Ascending aorta (tissue), 2 donors: ENCODE results near the gene OR9A2. TPM values are rescaled to one million over a fixed set of nuclear protein-coding genes. Genes with fewer than 3 reads are reported as not detected.

Source experiments
- DNase-seq, 2 donors: peaks; one replicate each; pipeline ENCODE4 v3.0.0-alpha.2; 2019; ENCODE audit warnings: low spot score in 2 of 2
- H3K27ac ChIP-seq, 2 donors: fragments of 200-600 bp; sonication (generic); one replicate each; pipeline ENCODE4 v1.5.1; 2016 to 2017; ENCODE audit warnings: mild to moderate bottlenecking in 1 of 2
- H3K27me3 ChIP-seq: fragments of 200-600 bp; sonication (generic); one replicate; pipeline ENCODE4 v1.5.1; 2017
- H3K36me3 ChIP-seq, 2 donors: fragments of 200-600 bp; sonication (generic); one replicate each; pipeline ENCODE4 v1.5.1; 2016
- H3K4me1 ChIP-seq, 2 donors: fragments of 200-600 bp; sonication (generic); one replicate each; pipeline ENCODE4 v1.5.1; 2016 to 2017; ENCODE audit warnings: mild to moderate bottlenecking in 1 of 2
- H3K4me3 ChIP-seq, 2 donors: fragments of 200-600 bp; sonication (generic); one replicate each; pipeline ENCODE4 v1.5.1; 2016 to 2017; ENCODE audit warnings: mild to moderate bottlenecking in 1 of 2
- H3K9me3 ChIP-seq, 2 donors: fragments of 200-600 bp; sonication (generic); one replicate each; pipeline ENCODE4 v1.5.1; 2016
- intact Hi-C: fragments of 100-400 bp; cut with DNase I; formaldehyde crosslinking; loops from one replicate; pipeline ENCODE4 v1.15.1; 2023
- total RNA-seq: library from RNA; depleted of rRNA; stranded (reverse); fragments of >200 nt; gene quantifications from one replicate; pipeline ENCODE4 v1.1.0, GENCODE V29; 2016
- TF ChIP-seq, protein P1 (sequence below), 3 experiments: fragments of 200-600 bp in 2 of 3; fragments of 450-650 bp in 1 of 3; sonication (generic) in 2 of 3; IDR thresholded peaks; one replicate each; pipeline ENCODE4 v1.5.1; 2016 to 2019; ENCODE audit warnings: antibody characterized with exemption in 3 of 3, mild to moderate bottlenecking in 1 of 3, moderate library complexity in 1 of 3

The OR9A2 gene
- not detected for total RNA-seq

DNA sequence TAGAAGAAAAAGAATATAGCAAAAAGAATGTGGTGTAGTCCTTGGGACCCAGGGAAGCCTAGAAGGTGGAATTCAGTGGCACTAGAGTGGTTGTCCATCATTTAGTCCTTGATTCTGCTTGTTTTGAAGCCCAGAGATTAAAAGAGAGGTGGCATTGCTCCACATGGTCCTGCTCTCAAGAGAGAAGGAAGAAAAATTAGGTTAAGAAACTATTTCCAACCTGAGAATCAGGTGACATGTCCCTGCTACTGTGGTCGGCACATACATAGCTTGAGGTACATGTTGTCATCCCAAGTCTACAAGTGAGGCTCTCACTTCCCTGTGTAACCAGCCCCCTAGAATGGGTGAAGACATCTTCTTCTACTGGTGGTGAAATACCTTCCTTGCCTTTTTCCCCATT, at the start of gene OR9A2:
Gene OR9A2, minus strand, starts transcription at position 101 of the 400 bp plus-strand sequence. Its CDS starts 0 bp downstream, at position 101.
- H3K27ac ChIP-seq: no peak within 1 kb of the TSS
- TF ChIP-seq, protein P1, sequence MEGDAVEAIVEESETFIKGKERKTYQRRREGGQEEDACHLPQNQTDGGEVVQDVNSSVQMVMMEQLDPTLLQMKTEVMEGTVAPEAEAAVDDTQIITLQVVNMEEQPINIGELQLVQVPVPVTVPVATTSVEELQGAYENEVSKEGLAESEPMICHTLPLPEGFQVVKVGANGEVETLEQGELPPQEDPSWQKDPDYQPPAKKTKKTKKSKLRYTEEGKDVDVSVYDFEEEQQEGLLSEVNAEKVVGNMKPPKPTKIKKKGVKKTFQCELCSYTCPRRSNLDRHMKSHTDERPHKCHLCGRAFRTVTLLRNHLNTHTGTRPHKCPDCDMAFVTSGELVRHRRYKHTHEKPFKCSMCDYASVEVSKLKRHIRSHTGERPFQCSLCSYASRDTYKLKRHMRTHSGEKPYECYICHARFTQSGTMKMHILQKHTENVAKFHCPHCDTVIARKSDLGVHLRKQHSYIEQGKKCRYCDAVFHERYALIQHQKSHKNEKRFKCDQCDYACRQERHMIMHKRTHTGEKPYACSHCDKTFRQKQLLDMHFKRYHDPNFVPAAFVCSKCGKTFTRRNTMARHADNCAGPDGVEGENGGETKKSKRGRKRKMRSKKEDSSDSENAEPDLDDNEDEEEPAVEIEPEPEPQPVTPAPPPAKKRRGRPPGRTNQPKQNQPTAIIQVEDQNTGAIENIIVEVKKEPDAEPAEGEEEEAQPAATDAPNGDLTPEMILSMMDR (IDR thresholded peaks at IDR 0.05): no peak
- no peak within 1 kb of the TSS for H3K4me3 ChIP-seq
- no peaks in the 10 kb centered on the region for H3K27me3 ChIP-seq
- no peaks in the 10 kb centered on the region for H3K36me3 ChIP-seq
- intact Hi-C loops: no loop called here
- no peak for DNase-seq
- no peaks in the 10 kb centered on the region for H3K9me3 ChIP-seq
- H3K4me1 ChIP-seq: no peaks in the 10 kb centered on the region

DNA sequence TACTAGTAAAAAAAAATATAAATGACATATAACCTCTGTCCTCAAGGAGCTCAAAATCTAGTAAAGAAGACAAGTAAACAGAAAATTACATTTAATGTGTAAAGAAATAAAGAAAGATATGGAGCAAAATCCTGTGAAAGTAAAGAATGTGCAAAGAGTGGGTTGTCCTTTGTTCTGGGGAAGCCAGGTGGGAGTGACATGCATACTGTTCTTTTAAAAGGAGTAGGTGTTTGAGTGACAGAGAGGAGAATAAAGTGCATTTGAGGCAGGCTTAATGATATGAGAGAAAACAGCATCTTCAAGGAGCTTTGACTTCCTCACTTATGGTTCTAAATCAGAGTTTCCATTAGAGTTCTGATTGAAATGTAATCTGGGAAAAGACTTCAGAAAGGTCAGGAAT, 47.2 kb upstream of the OR9A2 start:
- H3K4me1 ChIP-seq: no peaks in the 10 kb centered on the region
- H3K9me3 ChIP-seq: peaks cover 0 to 4% of the 10 kb centered on the region in 2 donors
- no peaks in the 10 kb centered on the region for H3K27me3 ChIP-seq
- no peaks in the 10 kb centered on the region for H3K36me3 ChIP-seq
- no peak overlapping the region for H3K4me3 ChIP-seq
- no peak overlapping the region for H3K27ac ChIP-seq
- TF ChIP-seq, protein P1 (IDR thresholded peaks at IDR 0.05): no peak
- intact Hi-C loops: no loop called here
- no peak for DNase-seq

DNA sequence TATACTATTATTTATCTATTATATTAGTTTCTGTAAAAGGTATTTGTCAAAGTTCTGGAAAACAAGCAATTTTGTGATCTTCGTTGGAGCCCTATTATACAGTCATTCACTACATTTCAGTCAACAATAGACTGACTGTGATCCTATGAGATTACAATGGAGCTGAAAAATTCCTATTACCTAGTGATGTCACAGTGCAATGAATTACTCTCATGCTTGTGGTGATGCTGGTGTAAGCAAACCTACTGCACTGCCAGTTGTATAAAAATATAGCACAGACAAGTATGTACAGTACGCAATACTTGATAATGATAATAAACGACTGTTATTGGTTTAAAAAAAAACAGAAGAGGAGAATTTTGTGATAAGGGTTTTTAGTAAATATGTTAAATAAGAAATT, 46.6 kb upstream of the OR9A2 start:
- intact Hi-C loops: no loop called here
- Histone ChIP-seq H3K27ac (no peak overlapping the region), H3K4me3 (no peak overlapping the region), H3K9me3 (no peaks in the 10 kb centered on the region), H3K36me3 (no peaks in the 10 kb centered on the region), H3K27me3 (no peaks in the 10 kb centered on the region), H3K4me1 (no peaks in the 10 kb centered on the region)
- no peak for DNase-seq
- TF ChIP-seq, protein P1 (IDR thresholded peaks at IDR 0.05): no peak

DNA sequence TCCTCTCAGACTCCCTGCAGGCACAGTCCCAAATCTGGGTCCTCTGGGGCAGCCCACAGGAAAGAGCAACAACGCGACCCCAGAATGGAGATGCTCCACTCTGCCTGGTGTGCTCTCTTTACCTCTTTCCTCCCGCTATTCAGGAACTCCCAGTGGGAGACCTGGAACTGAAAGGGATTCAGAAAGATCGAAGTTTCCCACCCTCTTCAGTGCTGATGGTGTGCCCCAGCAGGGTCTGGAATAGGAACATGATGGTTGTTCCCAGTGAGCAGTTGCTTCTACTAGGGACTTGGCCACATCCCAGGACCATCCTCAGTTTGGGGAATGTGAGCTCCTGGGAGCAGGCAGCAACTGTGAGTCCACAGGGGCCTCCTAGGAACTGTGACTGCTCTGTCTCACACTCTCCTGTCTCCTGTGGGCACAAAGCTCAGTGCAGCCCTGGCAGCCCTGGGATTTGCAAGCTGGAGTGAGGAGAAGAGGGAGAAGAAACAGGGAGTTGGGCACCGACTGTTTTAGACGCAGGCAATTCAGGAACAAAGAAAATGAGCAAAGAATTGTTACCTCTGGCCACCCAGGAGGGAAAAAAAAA, 43.1 kb upstream of the OR9A2 start:
- Histone ChIP-seq H3K27ac (no peak overlapping the region), H3K4me1 (no peaks in the 10 kb centered on the region), H3K36me3 (no peaks in the 10 kb centered on the region), H3K9me3 (no peaks in the 10 kb centered on the region), H3K27me3 (no peaks in the 10 kb centered on the region), H3K4me3 (no peak overlapping the region)
- no peak for DNase-seq
- intact Hi-C loops: no loop called here
- TF ChIP-seq, protein P1 (IDR thresholded peaks at IDR 0.05): no peak

DNA sequence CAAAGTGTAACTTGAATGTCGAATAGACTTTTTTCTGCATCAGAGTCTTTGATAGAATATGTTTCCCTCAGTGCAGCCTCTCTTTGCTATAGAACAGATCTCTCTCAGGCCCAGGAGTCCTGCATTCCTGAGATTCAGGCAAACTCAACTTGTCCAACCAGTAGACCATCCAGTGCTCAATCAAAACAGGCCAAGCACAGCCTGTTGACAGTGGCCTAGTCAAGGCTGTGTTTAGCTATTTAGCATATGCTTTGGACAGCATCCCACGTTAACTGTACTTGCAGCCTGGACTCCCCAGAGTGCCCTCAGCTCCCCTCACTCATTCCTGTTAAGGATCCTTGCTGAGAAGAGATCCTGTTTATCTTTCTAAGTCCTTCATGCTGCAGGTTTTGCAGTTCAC, 41.5 kb upstream of the OR9A2 start:
- H3K27ac ChIP-seq: no peak overlapping the region
- H3K4me1 ChIP-seq: no peaks in the 10 kb centered on the region
- no peak overlapping the region for H3K4me3 ChIP-seq
- no peaks in the 10 kb centered on the region for H3K9me3 ChIP-seq
- no peaks in the 10 kb centered on the region for H3K36me3 ChIP-seq
- no peak for DNase-seq
- TF ChIP-seq, protein P1 (IDR thresholded peaks at IDR 0.05): no peak
- intact Hi-C loops: no loop called here
- H3K27me3 ChIP-seq: no peaks in the 10 kb centered on the region

DNA sequence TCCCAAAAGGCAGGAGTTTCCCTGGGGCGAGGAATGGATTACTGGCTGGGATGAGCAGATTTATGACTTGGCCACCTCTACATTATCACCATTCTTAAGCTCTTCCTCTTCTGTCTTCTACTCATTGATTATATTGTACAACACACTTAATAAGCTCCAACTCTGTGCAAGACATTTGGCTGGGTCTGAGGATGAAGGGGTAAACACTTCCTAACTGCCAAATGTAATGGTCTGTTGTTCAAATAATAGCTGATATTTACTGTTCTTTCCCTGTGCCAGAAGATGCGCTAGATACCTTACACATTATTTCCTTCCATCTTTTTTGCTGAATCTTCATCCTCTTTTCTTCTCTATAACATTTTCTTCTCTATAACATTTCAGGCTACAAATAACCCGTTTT, 36.8 kb upstream of the OR9A2 start:
- Histone ChIP-seq H3K27me3 (no peaks in the 10 kb centered on the region), H3K27ac (no peak overlapping the region), H3K36me3 (no peaks in the 10 kb centered on the region), H3K9me3 (no peaks in the 10 kb centered on the region), H3K4me1 (no peaks in the 10 kb centered on the region), H3K4me3 (no peak overlapping the region)
- intact Hi-C loops: no loop called here
- TF ChIP-seq, protein P1 (IDR thresholded peaks at IDR 0.05): no peak
- DNase-seq: no peak
